ENCODE measurements around the gene NFATC3. TPM values are rescaled to one million over a fixed set of nuclear protein-coding genes. Genes with fewer than 3 reads are reported as not detected.

NFATC3 gene
- total and polyA plus RNA-seq, 2 of the 8 experiments (the other 6 are each of a cell fraction or from before 2014, with no cell fraction given), result 17.6 to 34.5 TPM

- TF ChIP-seq CHD7 (IDR thresholded peaks at IDR 0.05; ENCODE audit: insufficient replicate concordance, low read length) (no peak), ATF3 (IDR thresholded peaks at IDR 0.05; ENCODE audit: insufficient read depth, low read depth, low read length) (no peak)
These were observed 35.7 kb upstream of the NFATC3 start (continued) for GRCh38 chr16:68049449-68049848.

Measured in H1 (cell line).